ENCODE measurements around the gene AMPH.
"Not testable (repeated sequence)": the region's sequence is repeated elsewhere in the genome, so short reads cannot be mapped to it uniquely, and the experiment has no call there.

Gene AMPH

DNA sequence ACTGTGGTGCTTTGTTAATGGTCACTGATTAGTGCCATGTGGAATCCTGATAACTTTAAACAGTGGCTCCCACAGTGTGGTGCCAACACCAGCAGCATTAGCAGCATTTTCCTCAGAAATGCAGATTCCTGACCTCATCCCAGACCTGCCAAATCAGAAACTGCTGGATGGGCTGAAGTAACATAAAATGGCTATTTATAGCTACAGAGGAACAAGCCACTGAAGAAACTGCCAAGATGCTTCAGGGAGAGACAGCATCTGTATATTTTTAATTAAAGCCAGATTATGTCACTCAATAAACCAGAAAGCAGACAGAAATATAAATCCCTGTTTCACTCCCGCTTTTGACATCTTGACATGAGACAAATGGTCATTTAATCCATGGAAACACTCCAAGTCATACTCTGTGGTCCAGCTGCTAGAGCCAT is 178.5 kb downstream of the AMPH start:
- no peak for DNase-seq

DNA sequence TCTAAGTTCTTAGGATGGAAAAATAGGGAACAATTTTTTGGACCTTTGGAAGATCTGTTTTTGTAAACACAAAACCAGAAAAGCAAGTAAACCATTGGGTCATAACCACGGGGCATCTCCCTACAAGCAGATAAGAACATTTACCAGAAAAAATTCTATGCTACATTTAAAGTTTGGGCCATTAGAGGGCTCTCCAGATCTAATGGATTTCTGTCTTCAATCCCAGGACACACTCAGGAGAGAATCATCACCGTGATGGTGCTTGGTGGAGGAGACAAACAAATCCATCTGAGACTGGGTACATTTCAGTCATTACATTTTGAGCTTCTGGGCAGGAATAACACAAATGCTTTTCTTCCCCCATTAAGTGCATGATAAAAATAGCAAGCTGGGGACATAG is 179.3 kb downstream of the AMPH start:
- no peak for DNase-seq

DNA sequence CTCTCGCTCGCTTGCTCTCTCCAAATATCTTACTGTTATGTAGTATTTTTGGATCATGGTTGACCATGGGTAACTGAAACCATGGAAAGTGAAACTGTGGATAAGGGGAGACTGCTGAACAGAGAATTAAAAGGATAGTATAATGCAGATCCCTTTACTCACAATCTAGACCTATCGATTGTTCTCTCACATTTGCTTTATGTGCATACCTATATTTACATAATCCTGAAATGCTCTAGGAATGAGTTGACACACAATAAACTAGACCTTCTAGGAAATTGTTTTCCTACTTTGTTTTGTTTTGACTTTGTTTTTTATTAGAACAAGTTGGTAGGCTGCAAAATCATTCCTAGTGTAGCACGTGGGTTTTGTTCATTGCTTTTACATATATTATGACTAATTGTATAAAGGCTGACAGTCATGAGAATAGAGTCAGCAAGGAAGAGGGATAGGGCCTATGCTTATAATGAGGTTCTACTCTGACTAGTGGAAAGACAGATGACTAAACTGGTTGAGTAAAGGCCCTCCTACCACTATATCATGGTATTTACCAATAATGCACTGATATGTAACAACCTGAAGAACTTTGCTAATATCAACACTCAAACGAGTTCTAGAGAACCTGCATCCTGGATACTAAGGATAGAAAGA is 182.5 kb downstream of the AMPH start:
- DNase-seq, result no peak

DNA sequence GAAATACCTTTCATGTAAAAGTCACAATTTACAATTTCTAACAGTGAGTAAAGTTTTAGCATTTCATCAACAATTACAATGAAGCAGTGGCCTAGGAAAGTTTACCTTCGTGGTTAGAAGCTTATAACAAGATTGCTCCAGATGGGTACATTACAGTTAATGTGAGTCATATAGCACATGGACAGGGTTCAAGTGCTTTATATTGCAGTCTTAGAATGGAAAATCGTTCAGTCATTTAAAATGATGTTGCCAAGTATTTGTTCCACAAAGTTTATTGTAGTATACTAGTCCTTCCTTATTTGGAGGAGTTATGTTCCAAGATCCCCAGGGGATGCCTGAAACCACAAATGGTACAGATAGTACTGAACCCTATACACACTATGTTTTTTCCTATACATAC is 183.1 kb downstream of the AMPH start:
- no peak for DNase-seq

DNA sequence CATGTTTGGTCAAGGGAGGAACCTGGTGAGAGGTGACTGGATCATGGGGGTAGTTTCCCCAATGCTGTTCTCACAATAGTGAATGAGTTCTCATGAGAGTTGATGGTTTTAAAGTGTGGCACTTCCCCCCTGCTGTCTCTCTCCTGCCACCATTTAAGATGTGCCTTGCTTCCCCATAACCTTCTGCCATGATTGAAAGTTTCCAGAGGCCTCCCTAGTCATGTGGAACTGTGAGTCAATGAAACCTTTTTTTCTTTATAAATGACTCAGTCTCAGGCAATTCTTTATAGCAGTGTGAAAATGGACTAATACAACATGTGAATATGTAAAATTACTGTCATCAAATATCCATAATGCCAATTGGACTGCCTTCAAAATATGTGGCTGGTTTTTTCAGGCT is 192.2 kb downstream of the AMPH start:
- DNase-seq, result no peak

DNA sequence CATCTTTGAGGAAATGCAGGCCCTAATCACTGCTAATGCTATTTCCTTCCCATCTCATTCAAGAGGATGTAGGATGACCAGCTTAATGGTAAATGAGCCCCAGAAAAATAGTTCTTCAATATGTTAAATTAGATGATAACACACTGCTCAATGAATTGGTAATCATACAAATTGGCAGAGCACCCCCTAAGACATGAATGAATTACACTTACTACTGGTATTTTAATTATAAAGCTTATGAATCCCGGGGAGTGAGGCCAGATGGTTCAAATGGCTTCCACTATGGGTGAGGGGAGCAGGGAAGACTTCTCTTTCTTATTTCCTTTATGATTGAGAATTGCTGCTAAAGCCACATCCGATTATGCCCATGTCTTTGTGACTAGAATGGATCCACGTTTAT is 198.5 kb downstream of the AMPH start:
- no peak for DNase-seq

DNA sequence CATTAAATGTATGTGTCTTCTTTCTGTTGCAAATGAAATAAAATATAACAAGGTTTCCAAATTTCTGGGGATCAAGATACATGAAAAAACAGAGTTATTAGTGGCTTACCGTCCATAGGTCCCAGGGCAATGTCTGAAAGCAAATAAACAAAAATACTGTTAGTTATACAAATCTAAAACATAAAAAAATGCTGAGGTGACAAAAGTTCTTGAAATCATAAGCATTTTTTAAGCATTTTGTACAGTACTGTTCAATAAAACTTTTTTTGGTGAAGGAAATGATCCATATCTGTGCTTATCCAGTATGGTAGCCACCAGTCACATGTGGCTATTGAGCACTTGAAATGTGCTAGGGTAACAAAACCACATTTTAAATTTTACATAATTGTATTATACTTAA is 199.1 kb downstream of the AMPH start:
- DNase-seq, result no peak

DNA sequence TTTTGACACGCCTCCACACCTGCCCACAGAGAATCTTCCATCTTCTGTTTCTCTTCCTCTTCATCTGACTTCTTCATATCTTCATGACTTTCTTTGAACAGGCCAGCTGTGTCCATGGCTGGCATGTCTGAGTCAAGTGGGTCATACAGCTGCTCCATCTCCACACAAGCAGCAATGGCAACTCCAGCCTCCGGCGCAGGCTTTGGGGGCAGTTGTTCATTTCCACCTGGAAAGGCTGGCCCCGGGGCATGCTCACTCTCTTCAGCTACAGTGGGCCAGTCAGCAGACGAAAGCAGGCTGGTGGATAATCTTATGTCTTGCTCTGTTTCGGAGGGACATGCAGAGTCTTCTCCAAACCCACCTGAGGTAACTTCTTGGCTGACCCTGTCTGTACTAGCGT is 202.1 kb downstream of the AMPH start:
- no peak for DNase-seq

DNA sequence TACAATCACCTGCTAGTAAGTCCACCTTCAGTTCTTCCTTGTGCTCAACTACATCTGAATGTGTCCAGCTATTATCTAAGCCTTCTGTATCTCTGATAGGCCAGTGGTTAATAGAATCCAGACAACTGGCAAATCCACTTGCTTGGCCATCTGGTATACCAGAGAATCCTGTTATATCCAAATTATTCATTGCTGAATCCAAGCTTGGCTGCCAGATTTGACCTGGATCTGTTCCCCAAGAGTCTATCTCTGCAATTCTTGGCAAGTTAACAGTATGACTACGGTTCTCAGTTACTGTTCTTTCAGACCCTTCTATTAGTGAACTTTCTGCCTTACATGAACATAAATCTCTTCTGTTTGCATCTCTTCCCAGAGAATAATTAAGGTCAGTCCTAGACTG is 203.1 kb downstream of the AMPH start:
- no peak for DNase-seq

DNA sequence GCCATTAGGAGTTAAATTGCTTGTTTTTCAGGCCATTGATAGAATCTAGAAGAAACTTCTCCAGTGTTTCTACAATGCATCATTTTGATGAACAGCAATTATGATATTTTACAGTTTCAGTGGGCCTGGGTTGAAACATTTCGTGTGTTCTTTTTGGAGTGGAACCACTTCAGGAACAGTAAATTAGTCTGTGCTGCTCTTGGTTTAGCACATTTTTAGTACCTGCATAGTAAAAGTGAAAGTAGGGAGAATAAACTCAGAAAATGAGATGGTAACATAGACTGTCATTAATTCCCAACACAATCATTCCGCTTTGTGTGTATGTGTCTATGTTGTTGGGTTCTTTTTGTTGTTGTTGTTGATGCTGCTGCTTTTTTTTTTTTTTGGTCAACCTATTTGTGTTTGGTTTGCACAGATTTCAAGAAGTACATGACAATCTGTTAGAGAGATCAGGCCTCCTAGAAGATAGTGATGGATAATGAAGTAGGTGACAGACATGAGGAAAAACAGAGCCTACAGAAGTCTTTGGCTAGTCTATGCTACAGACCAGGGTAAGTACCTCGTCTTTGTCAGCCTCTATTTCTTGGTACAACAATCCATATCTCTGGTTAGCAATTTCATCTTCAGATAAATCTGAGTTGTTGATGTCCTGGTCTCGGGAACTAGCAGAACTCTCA is 203.8 kb downstream of the AMPH start:
- no peak for DNase-seq

DNA sequence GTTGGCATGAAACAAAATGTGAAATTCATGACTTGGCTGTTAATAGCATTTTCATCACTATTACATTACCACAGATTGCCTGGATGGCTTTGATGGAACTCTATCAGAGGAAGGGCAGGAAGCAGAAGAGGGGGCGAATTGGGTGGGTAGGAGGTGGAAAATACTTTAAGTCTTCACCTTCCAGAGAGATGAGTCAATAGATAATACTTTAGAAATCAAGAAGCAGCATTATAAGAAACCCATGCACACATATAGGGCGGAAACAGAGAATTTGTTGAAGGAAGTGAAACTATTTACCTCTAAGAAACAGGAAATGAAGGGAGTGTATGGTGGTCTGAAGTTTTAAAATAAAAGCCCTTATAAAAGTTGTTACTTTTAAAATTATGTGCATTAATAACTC is 205.7 kb downstream of the AMPH start:
- no peak for DNase-seq

DNA sequence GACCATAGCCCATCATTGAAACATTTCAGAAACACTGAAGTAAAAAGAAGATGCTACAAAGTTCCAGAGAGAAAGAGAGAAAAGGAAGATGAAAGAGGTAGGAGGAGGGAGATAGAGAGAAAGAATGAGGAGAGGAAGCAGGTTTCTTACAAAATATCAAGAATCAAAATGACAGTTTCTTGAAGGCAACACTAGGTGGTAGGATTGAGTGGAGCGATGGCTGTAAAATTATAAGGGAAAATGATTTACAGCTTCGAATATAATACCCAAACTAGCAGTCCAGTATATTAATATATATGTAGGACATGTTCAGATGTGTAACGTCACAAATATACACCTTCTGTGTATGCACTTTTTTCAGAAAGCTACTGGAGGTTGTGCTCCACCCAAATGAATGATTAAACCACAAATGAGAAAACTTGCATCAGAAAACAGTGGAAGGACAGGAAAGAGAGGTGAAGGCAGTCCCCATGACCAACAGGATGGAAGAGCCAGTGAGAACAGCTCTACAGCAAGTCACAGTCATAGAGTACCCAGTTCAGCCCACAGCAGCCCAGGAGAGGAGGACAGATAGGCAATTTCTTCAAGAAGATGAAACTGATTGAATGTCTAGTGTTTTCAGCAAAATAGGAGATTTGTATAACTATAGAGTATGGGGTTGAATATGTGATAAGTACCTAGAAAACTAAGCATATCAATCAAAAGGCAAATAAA is 206.3 kb downstream of the AMPH start:
- no peak for DNase-seq

DNA sequence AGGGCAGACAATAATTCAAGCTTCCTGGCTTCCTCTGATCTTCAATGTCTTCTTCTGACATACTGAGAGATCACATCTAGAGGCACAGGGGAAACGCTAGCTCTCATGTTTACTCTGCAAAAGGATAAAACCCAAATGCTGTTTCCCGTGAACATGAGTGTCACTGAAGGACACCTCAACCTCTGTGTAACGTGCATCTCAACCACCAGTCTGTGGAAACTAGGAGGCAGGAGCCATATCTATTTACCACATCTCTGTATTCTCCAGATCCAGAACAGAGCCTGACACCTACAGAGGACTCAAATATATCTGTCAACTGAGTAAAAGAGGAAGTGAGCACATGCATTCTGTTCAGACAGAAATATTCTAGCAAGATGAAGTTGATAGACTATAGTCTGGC is 217.4 kb downstream of the AMPH start:
- DNase-seq, result no peak

DNA sequence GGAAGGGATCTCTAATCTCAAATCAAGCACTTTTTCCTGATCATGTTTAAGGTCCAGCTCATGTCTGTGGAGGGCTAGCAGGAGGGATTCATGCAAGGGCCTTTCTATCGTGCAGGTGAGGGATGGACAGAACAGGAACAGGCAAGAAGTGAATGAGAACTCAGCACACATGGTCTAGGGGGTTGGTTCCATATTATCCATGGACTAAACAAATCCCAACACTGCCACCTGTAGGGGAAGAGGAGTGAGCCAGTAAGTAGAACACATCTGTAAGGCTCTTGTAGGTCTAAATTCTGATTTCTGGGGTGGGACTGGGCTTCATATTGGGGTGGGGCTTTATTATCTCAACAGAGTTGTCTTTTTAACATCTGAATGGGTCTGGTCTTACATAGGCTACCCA is 219.8 kb downstream of the AMPH start:
- DNase-seq, result no peak

DNA sequence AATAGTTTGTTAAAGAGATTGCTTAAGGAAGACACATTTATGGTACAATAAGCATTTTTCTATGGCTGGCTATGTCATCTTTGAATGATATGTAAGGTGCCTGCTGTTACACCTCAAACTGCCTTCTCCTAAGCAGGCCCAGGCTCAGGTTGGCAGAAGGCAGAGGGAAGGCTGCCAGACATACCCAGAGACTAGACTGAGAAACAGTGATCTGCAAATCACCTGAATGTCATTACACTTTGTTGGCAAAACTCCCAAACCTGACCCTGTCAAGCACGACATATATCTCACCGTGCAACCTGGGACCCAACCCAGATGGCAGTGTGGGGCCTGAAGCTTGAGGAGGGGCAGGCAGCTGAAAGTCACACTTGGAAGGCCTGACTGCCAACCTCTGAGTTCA is 221.1 kb downstream of the AMPH start:
- DNase-seq, result no peak

DNA sequence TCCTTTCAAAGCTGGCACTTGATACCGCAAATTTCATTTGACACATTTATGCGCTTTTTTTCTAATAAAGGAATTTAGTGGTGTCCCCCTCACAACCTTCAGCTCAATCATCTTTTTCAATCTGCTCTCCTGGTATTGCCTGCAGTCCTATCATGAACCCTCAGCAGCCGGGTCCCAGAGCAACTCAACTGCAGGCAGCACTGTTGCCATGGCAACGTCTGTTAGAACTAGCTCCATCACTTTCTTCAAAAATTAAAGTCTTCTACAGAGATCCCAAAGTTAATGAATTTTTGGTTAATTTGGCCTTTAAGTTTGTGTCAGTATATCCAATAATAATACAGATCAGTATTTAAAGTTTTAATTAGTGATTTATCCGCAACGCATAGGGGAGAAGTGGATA is 221.6 kb downstream of the AMPH start:
- DNase-seq, result no peak

DNA sequence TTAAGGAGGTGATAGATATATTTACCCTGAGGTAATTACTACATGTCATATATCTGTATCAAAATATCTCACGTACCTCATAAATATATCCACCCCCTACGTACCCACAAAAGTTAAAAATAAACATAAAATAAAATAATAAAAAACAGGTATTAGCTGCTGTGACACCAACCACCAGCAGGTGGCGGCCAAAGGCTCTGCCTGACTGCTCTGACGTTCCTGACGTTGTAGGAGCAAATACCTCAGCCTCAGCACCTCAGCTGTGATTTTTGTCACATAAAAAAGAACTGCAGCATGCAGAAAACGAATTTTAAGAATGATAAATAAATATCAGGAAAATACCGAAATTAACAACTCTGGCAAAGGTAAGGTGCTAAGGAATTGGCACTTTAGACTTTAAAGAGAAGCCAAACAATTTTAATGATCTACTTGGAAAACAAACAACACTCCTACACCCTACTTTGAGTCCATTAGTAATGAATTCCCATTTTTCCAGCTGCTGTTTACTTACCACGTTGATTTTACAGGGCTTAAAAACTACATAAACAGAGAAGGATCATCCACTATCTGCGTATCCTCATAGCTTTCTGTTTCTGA is 232.3 kb downstream of the AMPH start:
- DNase-seq, result no peak

DNA sequence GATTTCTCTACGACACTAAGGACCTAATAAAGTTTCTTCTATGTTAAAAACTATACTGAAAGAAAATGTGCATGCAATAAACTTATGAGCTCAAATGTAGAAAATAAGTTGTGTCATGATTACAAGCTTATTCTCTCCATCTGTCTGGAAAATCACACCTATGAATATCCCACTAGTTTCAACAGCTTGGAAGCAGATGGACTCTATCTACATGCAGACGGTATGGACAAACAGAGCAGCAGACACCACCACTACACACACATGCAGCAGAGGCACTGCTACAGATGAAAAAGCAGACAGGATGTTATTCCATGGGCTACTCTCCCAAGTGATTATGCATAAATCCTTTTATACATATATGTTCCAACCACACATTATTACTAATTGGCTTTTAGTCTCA is 234.3 kb downstream of the AMPH start:
- no peak for DNase-seq

DNA sequence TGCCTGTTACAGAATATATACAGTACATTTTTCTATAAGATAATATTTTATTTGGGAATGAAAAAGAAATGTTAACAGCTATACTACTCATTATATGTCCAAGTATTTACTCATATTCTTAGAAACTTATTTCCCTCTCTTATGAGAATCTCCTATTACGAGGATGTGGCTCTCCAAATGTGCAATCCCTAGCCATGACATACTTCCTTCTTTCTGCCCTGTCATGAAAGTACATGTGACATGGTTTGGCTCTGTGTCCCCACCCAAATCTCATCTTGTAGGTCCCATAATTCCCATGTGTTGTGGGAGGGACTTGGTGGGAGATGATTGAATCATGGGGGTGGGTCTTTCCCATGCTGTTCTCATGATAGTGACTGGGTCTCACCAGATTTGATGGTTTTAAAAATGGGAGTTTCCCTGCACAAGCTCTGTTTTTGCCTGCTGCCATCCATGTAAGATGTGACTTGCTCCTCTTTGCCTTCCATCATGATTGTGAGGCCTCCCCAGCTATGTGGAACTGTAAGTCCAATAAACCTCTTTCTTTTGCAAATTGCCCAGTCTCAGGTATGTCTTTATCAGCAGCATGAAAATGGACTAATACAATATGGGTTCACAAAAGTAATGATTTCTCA is 235.1 kb downstream of the AMPH start:
- DNase-seq, result not testable (repeated sequence)

DNA sequence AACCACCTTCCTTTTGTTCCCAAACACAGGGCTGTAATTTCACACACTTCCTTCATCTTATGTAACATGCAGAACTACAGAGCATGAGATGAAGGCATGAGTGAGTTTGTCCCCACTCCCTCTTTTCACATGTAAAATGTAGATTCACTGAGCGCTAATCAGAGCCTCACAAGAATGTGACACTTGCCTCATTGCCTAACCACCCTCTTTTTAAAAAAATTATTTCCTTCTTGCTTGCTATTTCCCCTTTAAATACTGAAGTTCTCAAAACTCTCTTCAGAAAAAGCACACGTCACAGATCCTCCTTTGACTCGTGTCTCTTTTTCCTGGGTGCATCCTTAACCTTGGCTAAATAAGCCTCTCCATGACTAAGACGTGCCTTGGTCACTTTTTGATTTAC is 236.5 kb downstream of the AMPH start:
- DNase-seq, result no peak

DNA sequence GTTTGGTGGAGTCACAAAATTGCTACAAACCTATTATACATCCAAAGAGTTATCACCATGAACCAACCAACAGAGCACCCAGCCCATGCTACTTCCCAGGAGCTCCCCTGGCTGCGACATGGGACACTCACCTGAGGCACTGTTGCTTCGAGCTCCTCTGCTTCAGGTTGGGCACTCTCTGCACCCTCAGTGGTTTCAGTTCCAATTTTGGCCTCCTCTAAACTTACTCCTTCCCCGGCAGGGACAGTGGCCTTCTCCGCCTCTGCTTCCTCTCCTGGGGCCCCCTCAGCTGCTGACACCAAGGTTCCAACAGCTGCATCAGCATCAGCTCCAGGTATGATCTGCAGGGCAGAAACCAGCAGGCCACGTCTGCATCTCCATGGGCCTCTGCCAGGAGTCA is 237.3 kb downstream of the AMPH start:
- no peak for DNase-seq

DNA sequence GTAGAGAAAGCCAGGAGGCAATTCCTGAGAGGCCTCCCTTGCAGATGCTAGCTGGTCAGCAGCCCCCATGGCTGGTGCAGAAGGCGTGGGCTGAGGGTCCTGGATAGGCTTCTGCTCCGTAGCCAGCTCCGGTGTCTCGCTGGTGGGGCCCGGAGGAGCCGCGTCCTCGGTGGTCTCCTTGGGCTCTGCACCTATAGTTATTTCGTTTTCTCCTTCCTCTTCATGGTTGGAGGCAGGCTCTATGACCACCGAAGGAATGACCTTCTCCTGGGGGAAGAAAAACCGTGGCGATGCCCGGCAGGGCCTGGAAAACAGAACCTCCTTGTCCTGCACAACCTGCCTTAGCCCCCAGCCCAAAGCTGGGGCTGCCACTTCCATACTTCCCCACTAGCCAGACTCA is 239.4 kb downstream of the AMPH start:
- DNase-seq, result no peak

DNA sequence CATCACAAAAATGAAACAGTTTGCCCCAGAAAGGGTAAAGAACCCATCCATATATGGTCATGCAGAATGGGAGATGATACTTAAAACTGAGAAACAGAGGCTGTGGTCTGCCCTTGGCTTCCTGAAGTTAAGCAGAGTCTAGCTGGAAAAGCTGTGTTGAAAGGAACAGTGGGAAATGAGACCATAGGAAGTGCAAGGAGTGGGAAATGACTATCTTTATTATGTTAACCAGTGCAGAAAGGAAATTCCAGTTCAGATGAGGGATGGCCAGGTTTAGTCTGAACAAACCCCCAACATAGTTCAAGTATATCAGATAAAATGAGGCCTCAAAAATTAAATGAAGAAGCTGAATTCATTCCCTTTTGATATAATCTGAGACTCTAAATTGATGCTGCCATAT is 245.5 kb downstream of the AMPH start:
- no peak for DNase-seq

DNA sequence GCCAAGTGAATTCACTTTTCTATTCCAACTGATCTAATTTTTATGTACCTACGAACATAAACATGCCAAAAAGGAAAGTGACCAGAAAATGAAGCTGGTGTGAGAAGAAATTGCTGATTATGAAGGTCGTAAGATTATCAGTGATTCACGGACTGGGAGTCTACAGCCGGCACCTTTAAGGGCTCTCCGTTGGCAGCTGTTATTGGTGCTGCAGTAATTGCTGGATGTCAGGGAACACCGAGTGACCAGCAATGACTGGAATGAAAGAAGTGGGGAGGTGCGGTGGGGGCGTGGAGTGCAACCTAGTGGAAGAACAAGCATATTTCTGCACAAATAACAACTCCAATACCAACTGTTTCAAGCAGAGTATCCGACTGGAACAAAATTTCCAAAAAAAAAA is 247.9 kb downstream of the AMPH start:
- DNase-seq, result no peak
